Gastroesophageal sphincter (tissue), 3 donors: ENCODE measurements around the gene ACBD7.

ENCODE experiments used
- CTCF ChIP-seq, 4 experiments: fragments of 200-600 bp in 2 of 4; fragments of 450-650 bp in 2 of 4; sonication (generic) in 1 of 4; IDR thresholded peaks; one replicate each; pipeline ENCODE4 v1.5.1; 2017 to 2019; ENCODE audit warnings: antibody characterized with exemption in 4 of 4, mild to moderate bottlenecking in 2 of 4, moderate library complexity in 2 of 4
- POLR2A ChIP-seq, 2 donors: fragments of 450-650 bp; IDR thresholded peaks; one replicate each; pipeline ENCODE4 v1.6.1; 2017; ENCODE audit warnings: antibody characterized with exemption in 2 of 2, mild to moderate bottlenecking in 2 of 2, moderate library complexity in 1 of 2
- POLR2AphosphoS5 ChIP-seq: sonication (generic); formaldehyde crosslinking; IDR thresholded peaks from one replicate; pipeline ENCODE4 v1.6.1; 2017; ENCODE audit warnings: antibody characterized with exemption

- no peak for TF ChIP-seq CTCF (IDR thresholded peaks at IDR 0.05)
- no peak for TF ChIP-seq POLR2A (IDR thresholded peaks at IDR 0.05)
- no peak for TF ChIP-seq POLR2AphosphoS5
These were observed 27.6 kb upstream of the ACBD7 start for GRCh38 chr10:15116225-15116624.
